ENCODE measurements around the gene CENPV. TPM values are rescaled to one million over a fixed set of nuclear protein-coding genes. Genes with fewer than 3 reads are reported as not detected.

CENPV gene
- total and polyA plus RNA-seq, 2 of the 13 experiments (the other 11 are each of a cell fraction or from before 2014, with no cell fraction given) = 193 to 292 TPM

- TF ChIP-seq ZSCAN22 (CRISPR knock-in tag; IDR thresholded peaks at IDR 0.05) = no peak
Measured at GRCh38 chr17:16298140-16298662, 55.1 kb downstream of the CENPV start (continued).

- TSS peak; percentile 95 for BruUV-seq (replicated peaks)
- intact Hi-C loops (cut with micrococcal nuclease; ENCODE audit: unreplicated experiment) (loop anchor here (1.0 kb wide), 1 partner anchor 11 kb away; no protein-coding TSS in a partner anchor), in situ Hi-C loops (cut with HindIII; ENCODE audit: extremely low pct_ligation_motif_present, low pct_unique_long_range_greater_than_20kb) (no loop called here)
- DNase-seq (ENCODE audit: low spot score) = peak; percentile 86
- Histone ChIP-seq H3K36me3 (replicated peaks in 1 of 2; ENCODE audit: control insufficient read depth in 1 of 2, insufficient read depth in 2 of 2, low read length in 2 of 2) (no peaks in the 10 kb centered on the region), H3K27ac (ENCODE audit: extremely low read length, insufficient read depth, low read length) (peak overlapping the region; percentile 97), H3K27me3 (ENCODE audit: control insufficient read depth in 1 of 2, insufficient read depth in 2 of 2, low read length in 2 of 2) (no peaks in the 10 kb centered on the region), H3K9ac (ENCODE audit: insufficient read depth, low read depth, low read length) (peak overlapping the region; percentile 82), H3K79me2 (ENCODE audit: insufficient read depth, low read length) (no peaks in the 10 kb centered on the region), H3K4me3 (replicated peaks in 1 of 3; ENCODE audit: insufficient read depth in 1 of 3, low read depth in 2 of 3, low read length in 3 of 3) (peak overlapping the region in 2 of 3 experiments; percentile 17 to 42; a peak in 4 of 6 replicates), H3K4me1 (ENCODE audit: insufficient read depth, low read length) (peaks cover 78% of the 10 kb centered on the region), H3K4me2 (ENCODE audit: low read depth, low read length) (peak overlapping the region; percentile 75), H4K20me1 (ENCODE audit: insufficient read depth, low read length) (no peaks in the 10 kb centered on the region), H2AFZ (ENCODE audit: low read length) (no peak overlapping the region), H3K9me3 (ENCODE audit: low read length) (no peaks in the 10 kb centered on the region)
- peak; percentile 63 for FAIRE-seq
- ChIA-PET CTCF (ENCODE audit: low intra/inter-chr PET ratio, low total read pairs) (no interaction called here), POLR2A (interaction anchor here (0.6 to 6.1 kb wide), 28 partner anchors 10 to 238 kb away, joined by 3 to 258 read pairs (median 5); partner anchors contain the start of genes CENPV, NCOR1, PIGL and TRPV2)
- under 1% methylated on average over 11 of the region's 11 CpGs for WGBS (ENCODE audit: low lambda C conversion rate)
- peak; percentile 77 for ATAC-seq
- 0 out of 4 replicates have a peak, but pooled peaks of 1 of the 2 experiments have one; percentile 10 for TF ChIP-seq ATF4 (CRISPR knock-in tag; IDR thresholded peaks at IDR 0.05)
- TF ChIP-seq RAD51 (IDR thresholded peaks at IDR 0.05; ENCODE audit: borderline replicate concordance) = no peak
- TF ChIP-seq MAFG (CRISPR knock-in tag; IDR thresholded peaks at IDR 0.05) = no peak
- no peak for TF ChIP-seq FOXP1 (IDR thresholded peaks at IDR 0.05)
- no peak for TF ChIP-seq FOXP1 (CRISPR knock-in tag; IDR thresholded peaks at IDR 0.05)
- TF ChIP-seq ZNF574 (CRISPR knock-in tag; IDR thresholded peaks at IDR 0.05) = no peak
- no peak for TF ChIP-seq ELF1 (CRISPR knock-in tag; IDR thresholded peaks at IDR 0.05)
- peak; percentile 83 for TF ChIP-seq DMAP1 (CRISPR knock-in tag; IDR thresholded peaks at IDR 0.05)
- TF ChIP-seq ZNF136 (CRISPR knock-in tag; IDR thresholded peaks at IDR 0.05; ENCODE audit: low read depth) = peak; percentile 68; the same call in 1 of the 2 replicates
- TF ChIP-seq ZNF615 (CRISPR knock-in tag; IDR thresholded peaks at IDR 0.05; ENCODE audit: borderline replicate concordance) = no peak
- no peak for TF ChIP-seq ZNF101 (CRISPR knock-in tag; IDR thresholded peaks at IDR 0.05; ENCODE audit: borderline replicate concordance, low read depth)
- TF ChIP-seq ZNF232 (CRISPR knock-in tag; IDR thresholded peaks at IDR 0.05; ENCODE audit: borderline replicate concordance) = no peak
- no peak for TF ChIP-seq JARID2 (CRISPR knock-in tag; IDR thresholded peaks at IDR 0.05; ENCODE audit: insufficient replicate concordance)
- TF ChIP-seq PPARG (CRISPR knock-in tag; conservative IDR thresholded peaks at IDR 0.05) = 0 out of 2 replicates have a peak, but pooled peaks have one; percentile 42
Measured at GRCh38 chr17:16297367-16298139, 55.7 kb downstream of the CENPV start.

Measured in HepG2 (cell line).